NCI-H526 (cell line): ENCODE measurements around the gene SECISBP2L.

Experiments used
- DNase-seq, 2 experiments: peaks; one replicate each; lab custom pipeline; 2025; lab: John Stamatoyannopoulos, UW

The SECISBP2L gene

GRCh38 chr15:49058559-49058958, 12.3 kb upstream of the SECISBP2L start:
- no peak for DNase-seq

GRCh38 chr15:49055630-49056029, 9.4 kb upstream of the SECISBP2L start:
- no peak for DNase-seq

GRCh38 chr15:49052662-49053061, 6.4 kb upstream of the SECISBP2L start:
- DNase-seq = no peak

- DNase-seq = no peak
These were observed 1.2 kb upstream of the SECISBP2L start for GRCh38 chr15:49047456-49047855.

GRCh38 chr15:49045751-49046219, 461 bp downstream of the SECISBP2L start:
- peak; percentile 29 to 43 for DNase-seq

- DNase-seq = peak in 1 of 2 experiments; percentile 7
These were observed 1.3 kb downstream of the SECISBP2L start for GRCh38 chr15:49044766-49045606.

- no peak for DNase-seq
These were observed 2.2 kb downstream of the SECISBP2L start for GRCh38 chr15:49044002-49044401.

GRCh38 chr15:49042165-49042564, 4.1 kb downstream of the SECISBP2L start:
- no peak for DNase-seq

GRCh38 chr15:49041426-49041825, 4.8 kb downstream of the SECISBP2L start:
- DNase-seq = no peak

- DNase-seq = no peak
These were observed 6.1 kb downstream of the SECISBP2L start for GRCh38 chr15:49040151-49040550.

GRCh38 chr15:49038382-49038781, 7.9 kb downstream of the SECISBP2L start:
- no peak for DNase-seq

- DNase-seq = no peak
These were observed 8.7 kb downstream of the SECISBP2L start for GRCh38 chr15:49037546-49037940.

- no peak for DNase-seq
These were observed 9.3 kb downstream of the SECISBP2L start for GRCh38 chr15:49036650-49037545.

GRCh38 chr15:49035825-49036224, 10.4 kb downstream of the SECISBP2L start:
- no peak for DNase-seq

- DNase-seq = no peak
These were observed 13.6 kb downstream of the SECISBP2L start for GRCh38 chr15:49032601-49033145.

GRCh38 chr15:49031804-49032203, 14.4 kb downstream of the SECISBP2L start:
- DNase-seq = no peak

- no peak for DNase-seq
These were observed 19.5 kb downstream of the SECISBP2L start for GRCh38 chr15:49026700-49027099.

GRCh38 chr15:49024840-49025239, 21.4 kb downstream of the SECISBP2L start:
- peak in 1 of 2 experiments; percentile 24 for DNase-seq

GRCh38 chr15:49023354-49023753, 22.9 kb downstream of the SECISBP2L start:
- DNase-seq = no peak

GRCh38 chr15:49015896-49016295, 30.4 kb downstream of the SECISBP2L start:
- DNase-seq = no peak

GRCh38 chr15:48999314-48999713, 46.9 kb downstream of the SECISBP2L start:
- no peak for DNase-seq

GRCh38 chr15:48996276-48996675, 50.0 kb downstream of the SECISBP2L start:
- no peak for DNase-seq
